GM19043 (cell line): ENCODE results near the gene PAM.
"Not testable (repeated sequence)": the region's sequence is repeated elsewhere in the genome, so short reads cannot be mapped to it uniquely, and the experiment has no call there.

Experiments used
- ATAC-seq: cut with Tn5 transposase; IDR thresholded peaks from one replicate; pipeline ENCODE4 v1.9.1; 2021; ENCODE audit warnings: low read depth; ENCODE audit not compliant: unreplicated experiment

Gene PAM

GRCh38 chr5:102889033-102889432, 133.9 kb downstream of the PAM start:
- no peak for ATAC-seq

- no peak for ATAC-seq
Measured at GRCh38 chr5:102890133-102890532, 135.0 kb downstream of the PAM start.

GRCh38 chr5:102891175-102891574, 136.1 kb downstream of the PAM start:
- no peak for ATAC-seq

- ATAC-seq = no peak
Measured at GRCh38 chr5:102893942-102894341, 138.8 kb downstream of the PAM start.

GRCh38 chr5:102895234-102895633, 140.1 kb downstream of the PAM start:
- no peak for ATAC-seq

GRCh38 chr5:102895976-102896375, 140.9 kb downstream of the PAM start:
- no peak for ATAC-seq

- no peak for ATAC-seq
Measured at GRCh38 chr5:102901424-102902134, 146.5 kb downstream of the PAM start.

GRCh38 chr5:102902135-102902448, 147.0 kb downstream of the PAM start:
- ATAC-seq = no peak

- no peak for ATAC-seq
Measured at GRCh38 chr5:102902647-102903046, 147.5 kb downstream of the PAM start.

- no peak for ATAC-seq
Measured at GRCh38 chr5:102903074-102903871, 148.2 kb downstream of the PAM start.

GRCh38 chr5:102905056-102905455, 150.0 kb downstream of the PAM start:
- ATAC-seq = no peak

- not testable (repeated sequence) for ATAC-seq
Measured at GRCh38 chr5:102907099-102907498, 152.0 kb downstream of the PAM start.

- no peak for ATAC-seq
Measured at GRCh38 chr5:102910240-102911226, 155.4 kb downstream of the PAM start.

GRCh38 chr5:102911973-102912372, 156.9 kb downstream of the PAM start:
- no peak for ATAC-seq

GRCh38 chr5:102916109-102916508, 161.0 kb downstream of the PAM start:
- ATAC-seq = no peak

GRCh38 chr5:102918986-102919610, 164.0 kb downstream of the PAM start:
- ATAC-seq = no peak

- no peak for ATAC-seq
Measured at GRCh38 chr5:102920762-102921161, 165.7 kb downstream of the PAM start.

GRCh38 chr5:102921341-102922044, 166.4 kb downstream of the PAM start:
- ATAC-seq = no peak

- ATAC-seq = no peak
Measured at GRCh38 chr5:102922111-102922720, 167.1 kb downstream of the PAM start.
